ENCODE results near the gene THBD.

The THBD gene

DNA sequence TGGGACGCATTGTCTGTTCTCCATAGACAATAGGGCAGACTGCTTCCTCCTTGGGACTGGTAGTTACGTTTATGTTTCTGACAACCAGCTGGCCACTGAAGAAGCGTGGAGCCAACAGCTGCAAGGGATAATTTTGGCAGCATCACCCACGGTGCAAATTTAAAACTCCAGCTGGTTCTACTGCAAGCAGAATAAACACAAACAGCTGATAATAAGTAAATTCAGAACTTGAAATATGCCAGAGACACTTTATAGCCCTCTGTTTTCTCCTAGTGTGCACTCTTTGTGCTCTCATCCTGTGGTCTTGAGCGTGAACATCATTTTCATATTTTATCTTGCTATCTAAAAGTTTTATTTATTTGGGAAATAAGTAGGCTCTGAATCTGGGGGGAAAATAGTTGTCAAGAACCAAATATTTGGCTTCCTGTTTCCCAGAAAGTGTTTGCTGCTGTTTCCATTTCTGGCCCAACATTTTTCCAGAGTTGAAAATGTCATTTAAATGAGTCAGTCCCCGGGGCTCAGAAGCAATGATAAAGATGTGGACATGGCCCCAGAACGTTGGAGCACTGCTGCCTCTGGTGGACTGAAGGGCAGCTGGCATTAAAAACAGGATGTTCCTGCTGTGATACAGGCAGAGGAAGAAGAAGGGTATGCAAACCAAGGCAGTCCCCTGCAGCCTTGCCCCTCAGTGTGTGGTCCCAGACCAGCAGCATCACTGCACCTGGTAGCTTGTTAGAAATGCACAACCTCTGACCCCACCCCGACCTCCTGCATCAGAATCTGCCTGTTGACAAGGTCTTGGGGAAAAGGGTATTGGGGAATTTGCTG lies 12.5 kb upstream of the THBD start:
- Histone ChIP-seq H3K4me1 (ENCODE audit: control insufficient read depth, insufficient read depth, low read length) (peaks cover 2% of the 10 kb centered on the region; the same call in 1 of the 2 replicates), H3K4me3 (ENCODE audit: low read length) (no peak overlapping the region), H3K9me3 (ENCODE audit: control insufficient read depth, insufficient read depth, low read length) (no peaks in the 10 kb centered on the region), H3K27me3 (ENCODE audit: control insufficient read depth, insufficient read depth, low read length) (no peaks in the 10 kb centered on the region), H3K27ac (ENCODE audit: low read length) (no peak overlapping the region), H3K36me3 (ENCODE audit: control insufficient read depth, insufficient read depth, low read length) (no peaks in the 10 kb centered on the region)
- no peak for DNase-seq (ENCODE audit: low read depth, low spot score)
- WGBS (ENCODE audit: insufficient coverage, insufficient read length), result no CpG with 5 or more reads among the region's 8 CpGs

DNA sequence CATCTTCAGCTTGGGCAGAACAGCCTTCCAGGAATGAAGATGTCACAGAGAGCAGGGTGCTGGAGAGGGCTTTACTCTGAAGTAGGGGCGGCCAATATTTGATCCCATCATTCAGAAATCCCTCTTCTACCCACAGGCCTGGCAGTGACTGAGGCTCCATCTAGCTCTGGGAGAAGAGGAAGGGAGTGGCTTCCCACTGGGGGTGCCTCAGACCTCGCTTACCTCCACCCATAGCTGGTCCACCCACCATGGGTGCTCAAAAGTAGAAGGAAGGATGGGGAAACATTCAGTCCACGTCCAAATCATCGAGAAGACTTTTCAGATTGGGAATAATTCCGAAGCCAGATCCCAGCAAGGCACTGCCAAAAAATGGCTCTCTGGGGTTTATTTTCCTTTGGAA lies 11.8 kb upstream of the THBD start:
- H3K9me3 ChIP-seq (ENCODE audit: control insufficient read depth, insufficient read depth, low read length), result no peaks in the 10 kb centered on the region
- WGBS (ENCODE audit: insufficient coverage, insufficient read length), result no CpG with 5 or more reads among the region's 5 CpGs
- peaks cover 2% of the 10 kb centered on the region; the same call in 1 of the 2 replicates for H3K4me1 ChIP-seq (ENCODE audit: control insufficient read depth, insufficient read depth, low read length)
- H3K27me3 ChIP-seq (ENCODE audit: control insufficient read depth, insufficient read depth, low read length), result no peaks in the 10 kb centered on the region
- no peak for DNase-seq (ENCODE audit: low read depth, low spot score)
- H3K4me3 ChIP-seq (ENCODE audit: low read length), result no peak overlapping the region
- H3K36me3 ChIP-seq (ENCODE audit: control insufficient read depth, insufficient read depth, low read length), result no peaks in the 10 kb centered on the region
- no peak overlapping the region for H3K27ac ChIP-seq (ENCODE audit: low read length)

DNA sequence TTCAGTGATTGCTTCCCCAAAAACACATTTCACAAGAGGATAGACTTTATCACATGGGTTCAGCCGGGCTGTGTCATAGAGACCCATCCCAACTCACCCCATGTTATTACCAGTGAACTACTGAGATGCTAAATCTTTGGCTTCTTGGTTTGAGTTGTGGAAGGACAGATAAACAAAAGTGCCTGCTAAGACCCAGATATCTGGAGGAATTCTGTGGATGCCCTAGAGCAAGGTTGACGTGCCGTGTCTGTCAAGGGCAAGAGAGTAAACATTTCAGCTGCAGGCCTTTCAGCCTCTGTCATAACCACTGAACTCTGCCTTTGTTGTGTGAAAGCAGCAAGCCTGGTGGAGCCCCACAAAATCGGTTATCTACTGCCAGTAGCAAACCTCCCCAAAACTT lies 11.2 kb upstream of the THBD start:
- WGBS (ENCODE audit: insufficient coverage, insufficient read length), result no CpG with 5 or more reads among the region's 4 CpGs
- no peak for DNase-seq (ENCODE audit: low read depth, low spot score)
- Histone ChIP-seq H3K27me3 (ENCODE audit: control insufficient read depth, insufficient read depth, low read length) (no peaks in the 10 kb centered on the region), H3K4me1 (ENCODE audit: control insufficient read depth, insufficient read depth, low read length) (peaks cover 2% of the 10 kb centered on the region; the same call in 1 of the 2 replicates), H3K9me3 (ENCODE audit: control insufficient read depth, insufficient read depth, low read length) (no peaks in the 10 kb centered on the region), H3K36me3 (ENCODE audit: control insufficient read depth, insufficient read depth, low read length) (no peaks in the 10 kb centered on the region), H3K4me3 (ENCODE audit: low read length) (no peak overlapping the region), H3K27ac (ENCODE audit: low read length) (no peak overlapping the region)

DNA sequence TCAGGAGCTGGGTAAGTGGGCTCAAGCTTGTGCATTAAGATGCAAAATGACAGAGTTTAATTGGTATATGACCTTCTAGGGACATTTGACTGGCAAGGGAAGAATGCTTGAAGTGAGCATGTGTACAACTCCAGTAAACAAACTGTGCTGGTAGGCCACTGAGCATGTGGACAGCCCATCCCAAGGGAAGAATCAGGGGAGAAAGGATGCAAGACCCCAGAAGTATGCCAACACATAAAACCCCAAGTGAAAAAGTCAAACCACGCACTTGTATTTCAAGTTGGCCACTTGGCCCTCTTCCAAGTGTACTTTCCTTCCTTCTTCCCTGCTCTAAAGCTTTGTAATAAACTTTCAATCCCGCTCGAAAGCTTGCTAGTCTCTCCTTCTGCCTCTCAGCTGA lies 10.4 kb upstream of the THBD start:
- H3K4me1 ChIP-seq (ENCODE audit: control insufficient read depth, insufficient read depth, low read length), result peaks cover 2% of the 10 kb centered on the region; the same call in 1 of the 2 replicates
- H3K27me3 ChIP-seq (ENCODE audit: control insufficient read depth, insufficient read depth, low read length), result no peaks in the 10 kb centered on the region
- no peak overlapping the region for H3K4me3 ChIP-seq (ENCODE audit: low read length)
- no peaks in the 10 kb centered on the region for H3K9me3 ChIP-seq (ENCODE audit: control insufficient read depth, insufficient read depth, low read length)
- DNase-seq (ENCODE audit: low read depth, low spot score), result no peak
- no CpG with 5 or more reads among the region's 3 CpGs for WGBS (ENCODE audit: insufficient coverage, insufficient read length)
- no peaks in the 10 kb centered on the region for H3K36me3 ChIP-seq (ENCODE audit: control insufficient read depth, insufficient read depth, low read length)
- H3K27ac ChIP-seq (ENCODE audit: low read length), result no peak overlapping the region

DNA sequence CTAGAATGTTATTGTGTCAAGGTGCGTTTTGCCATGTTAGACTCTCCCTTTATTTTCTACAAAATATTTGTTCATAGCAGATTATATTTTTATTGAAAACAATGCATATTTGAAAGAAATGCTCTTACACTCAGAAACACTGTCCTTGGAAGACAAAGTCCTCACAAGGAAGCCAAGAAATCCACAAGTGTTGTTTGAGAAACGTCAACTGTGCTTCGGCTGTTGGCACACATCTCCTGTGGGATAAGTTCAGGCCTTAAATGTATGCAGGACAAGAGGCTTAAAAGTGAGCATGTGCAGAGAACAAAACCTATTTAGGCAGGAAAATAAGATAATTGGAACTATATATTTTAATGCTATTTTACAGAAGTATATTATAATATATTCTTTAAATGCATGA lies 9.5 kb upstream of the THBD start:
- H3K4me3 ChIP-seq (ENCODE audit: low read length), result no peak overlapping the region
- no peak overlapping the region for H3K27ac ChIP-seq (ENCODE audit: low read length)
- no peaks in the 10 kb centered on the region for H3K9me3 ChIP-seq (ENCODE audit: control insufficient read depth, insufficient read depth, low read length)
- no CpG with 5 or more reads among the region's 3 CpGs for WGBS (ENCODE audit: insufficient coverage, insufficient read length)
- peaks cover 2% of the 10 kb centered on the region; the same call in 1 of the 2 replicates for H3K4me1 ChIP-seq (ENCODE audit: control insufficient read depth, insufficient read depth, low read length)
- H3K27me3 ChIP-seq (ENCODE audit: control insufficient read depth, insufficient read depth, low read length), result no peaks in the 10 kb centered on the region
- no peak for DNase-seq (ENCODE audit: low read depth, low spot score)
- no peaks in the 10 kb centered on the region for H3K36me3 ChIP-seq (ENCODE audit: control insufficient read depth, insufficient read depth, low read length)

DNA sequence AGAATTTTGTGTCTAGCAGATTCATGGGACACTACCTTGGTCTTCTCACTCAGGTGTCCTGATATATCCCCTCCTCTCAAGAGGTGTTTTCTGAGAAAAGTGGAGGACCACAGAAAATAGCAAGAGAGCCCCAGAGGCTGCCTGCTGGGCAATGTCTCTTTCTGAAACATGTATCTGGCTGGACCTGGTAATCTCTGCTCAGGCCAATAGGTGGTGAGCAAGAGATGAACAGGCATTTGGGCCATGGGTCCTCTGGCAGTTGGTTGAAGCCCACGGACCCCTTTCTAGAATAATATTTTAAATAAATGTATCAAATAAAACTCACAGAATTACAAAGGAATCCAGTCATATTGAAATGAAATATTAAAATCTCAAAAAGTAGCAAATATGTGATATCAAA lies 8.8 kb upstream of the THBD start:
- no peaks in the 10 kb centered on the region for H3K36me3 ChIP-seq (ENCODE audit: control insufficient read depth, insufficient read depth, low read length)
- no peak overlapping the region for H3K27ac ChIP-seq (ENCODE audit: low read length)
- no peak overlapping the region for H3K4me3 ChIP-seq (ENCODE audit: low read length)
- no peaks in the 10 kb centered on the region for H3K27me3 ChIP-seq (ENCODE audit: control insufficient read depth, insufficient read depth, low read length)
- H3K9me3 ChIP-seq (ENCODE audit: control insufficient read depth, insufficient read depth, low read length), result no peaks in the 10 kb centered on the region
- DNase-seq (ENCODE audit: low read depth, low spot score), result no peak
- peaks cover 2% of the 10 kb centered on the region; the same call in 1 of the 2 replicates for H3K4me1 ChIP-seq (ENCODE audit: control insufficient read depth, insufficient read depth, low read length)
- no CpG with 5 or more reads among the region's 1 CpG for WGBS (ENCODE audit: insufficient coverage, insufficient read length)

DNA sequence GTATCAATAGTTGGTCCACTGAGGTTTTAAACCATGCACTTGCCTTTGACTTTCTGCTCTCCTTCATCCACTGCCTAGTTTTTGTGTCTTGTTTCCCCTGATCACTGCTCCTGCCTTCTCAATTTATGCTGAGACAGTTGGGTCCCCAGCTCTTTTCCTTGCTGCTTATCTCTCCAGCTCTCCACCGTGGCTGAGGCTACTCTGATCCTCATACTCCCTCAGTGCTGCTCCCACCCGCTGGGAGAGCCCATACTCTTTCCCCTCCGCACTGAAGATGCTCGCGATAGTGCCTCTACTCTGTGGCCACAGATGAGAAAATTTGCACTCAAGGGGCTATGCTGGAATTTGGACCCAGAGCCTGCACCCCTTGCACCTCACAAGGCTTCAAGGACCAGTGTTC lies 3.4 kb upstream of the THBD start:
- peaks cover 16% of the 10 kb centered on the region for H3K27me3 ChIP-seq (ENCODE audit: control insufficient read depth, insufficient read depth, low read length)
- no peaks in the 10 kb centered on the region for H3K9me3 ChIP-seq (ENCODE audit: control insufficient read depth, insufficient read depth, low read length)
- WGBS (ENCODE audit: insufficient coverage, insufficient read length), result no CpG with 5 or more reads among the region's 5 CpGs

DNA sequence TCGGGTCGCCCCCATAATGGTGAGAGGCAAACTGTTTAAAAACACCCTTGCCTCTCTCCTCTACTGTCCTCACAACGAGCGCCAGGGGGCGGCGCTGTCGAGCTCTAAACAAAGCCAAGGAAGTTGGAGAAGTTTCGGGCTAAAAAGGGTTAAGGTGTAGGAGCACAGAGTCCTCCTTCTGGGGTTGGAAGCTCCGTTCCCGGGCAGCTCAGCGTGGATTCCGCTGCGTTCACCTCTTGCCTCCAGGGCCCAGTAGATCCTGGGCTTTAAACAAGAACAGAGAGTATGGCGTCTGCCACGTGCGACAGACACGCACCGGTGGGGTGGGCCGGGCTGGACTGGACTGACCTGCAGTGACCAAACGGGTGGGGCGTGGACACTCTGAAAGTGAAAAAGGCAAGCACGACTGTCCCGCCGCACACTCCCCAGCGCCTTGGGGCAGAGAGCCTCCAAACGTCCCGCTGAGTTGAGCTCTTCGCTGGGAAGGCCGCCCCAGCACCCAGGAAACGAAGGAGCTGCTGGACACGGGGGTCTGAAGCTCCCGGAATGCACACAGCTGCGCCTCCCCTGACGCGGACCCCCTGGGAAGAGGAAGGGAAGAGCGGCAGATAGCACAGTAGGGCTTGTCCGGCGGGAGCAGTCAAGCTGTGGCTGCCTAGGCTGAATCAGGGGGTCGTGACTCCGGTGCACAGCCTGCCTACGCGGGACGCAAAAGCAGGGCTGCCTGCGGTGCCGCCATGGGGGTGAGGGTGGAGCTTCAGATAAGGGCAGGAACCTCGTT lies 1.6 kb upstream of the THBD start:
- Histone ChIP-seq H3K36me3 (ENCODE audit: control insufficient read depth, insufficient read depth, low read length) (no peaks in the 10 kb centered on the region), H3K27me3 (ENCODE audit: control insufficient read depth, insufficient read depth, low read length) (peaks cover 24% of the 10 kb centered on the region), H3K4me1 (ENCODE audit: control insufficient read depth, insufficient read depth, low read length) (peaks cover 4% of the 10 kb centered on the region; the same call in 1 of the 2 replicates), H3K9me3 (ENCODE audit: control insufficient read depth, insufficient read depth, low read length) (no peaks in the 10 kb centered on the region), H3K4me3 (ENCODE audit: low read length) (peak overlapping the region; percentile 54; the same call in 1 of the 2 replicates), H3K27ac (ENCODE audit: low read length) (no peak overlapping the region)
- WGBS (ENCODE audit: insufficient coverage, insufficient read length), result no CpG with 5 or more reads among the region's 46 CpGs
- DNase-seq (ENCODE audit: low read depth, low spot score), result peak; percentile 87

More for the DNA sequence above, 3.4 kb upstream of the THBD start:
- Histone ChIP-seq H3K27ac (ENCODE audit: low read length) (no peak overlapping the region), H3K4me3 (ENCODE audit: low read length) (no peak overlapping the region), H3K4me1 (ENCODE audit: control insufficient read depth, insufficient read depth, low read length) (peaks cover 4% of the 10 kb centered on the region; the same call in 1 of the 2 replicates), H3K36me3 (ENCODE audit: control insufficient read depth, insufficient read depth, low read length) (no peaks in the 10 kb centered on the region)
- DNase-seq (ENCODE audit: low read depth, low spot score), result no peak

DNA sequence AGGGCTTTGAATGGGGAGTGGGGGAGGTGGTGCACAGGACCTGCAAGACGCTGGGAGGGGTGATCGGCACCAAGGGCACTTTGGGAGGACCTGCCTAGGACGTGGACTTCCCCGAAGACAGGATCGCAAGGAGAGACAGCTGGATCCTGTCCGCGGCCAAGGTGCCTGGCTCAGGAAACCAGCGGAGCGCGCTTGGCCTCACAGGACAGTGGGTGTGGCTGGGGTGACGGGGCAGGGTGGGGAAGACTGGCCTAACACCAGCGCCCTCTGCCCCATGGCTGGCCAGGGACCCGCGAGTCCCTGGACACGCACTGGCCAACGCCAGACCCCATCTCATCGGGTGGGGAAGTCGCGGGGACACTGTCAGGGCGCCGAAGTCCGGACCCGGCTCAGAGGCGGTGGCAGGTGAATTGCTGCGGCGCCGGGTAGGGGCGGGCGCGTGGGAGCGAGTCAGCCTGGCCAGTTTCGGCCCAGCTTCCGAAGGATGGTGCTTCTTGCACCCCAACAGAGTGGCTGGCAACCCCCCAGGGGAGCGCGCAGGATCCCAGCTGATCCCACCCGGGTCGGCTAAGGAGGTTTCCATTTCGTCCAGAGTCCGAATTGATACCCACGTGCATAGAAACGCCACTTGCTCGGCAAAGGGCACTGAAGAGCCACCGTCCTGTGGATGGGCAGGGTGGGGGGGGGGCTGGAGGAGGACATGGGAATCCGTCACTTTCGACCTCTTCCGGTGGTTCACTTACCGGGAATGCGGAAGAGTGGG lies 785 bp upstream of the THBD start:
- H3K27ac ChIP-seq (ENCODE audit: low read length), result no peak overlapping the region
- peak overlapping the region; percentile 54; the same call in 1 of the 2 replicates for H3K4me3 ChIP-seq (ENCODE audit: low read length)
- peaks cover 24% of the 10 kb centered on the region for H3K27me3 ChIP-seq (ENCODE audit: control insufficient read depth, insufficient read depth, low read length)
- H3K36me3 ChIP-seq (ENCODE audit: control insufficient read depth, insufficient read depth, low read length), result no peaks in the 10 kb centered on the region
- H3K4me1 ChIP-seq (ENCODE audit: control insufficient read depth, insufficient read depth, low read length), result peaks cover 4% of the 10 kb centered on the region; the same call in 1 of the 2 replicates
- no CpG with 5 or more reads among the region's 48 CpGs for WGBS (ENCODE audit: insufficient coverage, insufficient read length)
- no peak for DNase-seq (ENCODE audit: low read depth, low spot score)
- H3K9me3 ChIP-seq (ENCODE audit: control insufficient read depth, insufficient read depth, low read length), result no peaks in the 10 kb centered on the region

Measured in iPS DF 6.9 (cell line).